Tibial artery (tissue), 4 donors: ENCODE measurements around the gene BIRC2.
"Not testable (repeated sequence)": the region's sequence is repeated elsewhere in the genome, so short reads cannot be mapped to it uniquely, and the experiment has no call there.

Experiments
- DNase-seq, 2 donors: peaks; one replicate each; pipeline ENCODE4 v3.0.0-alpha.2; 2019
- H3K27ac ChIP-seq, 2 donors: fragments of 200-600 bp; sonication (generic) in 1 of 2; 1 replicate in 1 of 2; 2 replicates in 1 of 2; pipeline ENCODE4 v1.5.1; 2018 to 2019; ENCODE audit warnings: mild to moderate bottlenecking in 1 of 2
- H3K27me3 ChIP-seq, 2 donors: fragments of 200-600 bp; sonication (generic) in 1 of 2; one replicate each; pipeline versions ENCODE4 v1.5.1 to v1.6.0; 2016 to 2019
- H3K36me3 ChIP-seq, 3 donors: fragments of 200-600 bp; sonication (generic) in 2 of 3; one replicate each; pipeline ENCODE4 v1.5.1; 2016 to 2019; ENCODE audit warnings: mild to moderate bottlenecking in 2 of 3
- H3K4me1 ChIP-seq, 4 donors: fragments of 200-600 bp; sonication (generic) in 2 of 4; 1 replicate in 3 of 4; 2 replicates in 1 of 4; pipeline ENCODE4 v1.5.1; 2016 to 2019
- H3K4me3 ChIP-seq, 2 donors: fragments of 200-600 bp; sonication (generic) in 1 of 2; 1 replicate in 1 of 2; 2 replicates in 1 of 2; pipeline ENCODE4 v1.5.1; 2018 to 2019; ENCODE audit warnings: mild to moderate bottlenecking in 2 of 2
- H3K9me3 ChIP-seq, 3 donors: fragments of 200-600 bp; sonication (generic) in 1 of 3; one replicate each; pipeline ENCODE4 v1.5.1; 2016 to 2019
- CTCF ChIP-seq, 2 experiments: fragments of 200-600 bp in 1 of 2; fragments of 450-650 bp in 1 of 2; IDR thresholded peaks; one replicate each; pipeline ENCODE4 v1.5.1; 2017 to 2019; ENCODE audit warnings: antibody characterized with exemption in 2 of 2, mild to moderate bottlenecking in 1 of 2, moderate library complexity in 1 of 2
- intact Hi-C: fragments of 100-400 bp; cut with DNase I; formaldehyde crosslinking; loops from one replicate; pipeline ENCODE4 v1.15.0; 2023; ENCODE audit warnings: low total_unique reads

Gene BIRC2

GRCh38 chr11:102346748-102347461, at the start of gene BIRC2:
BIRC2 (plus strand) TSS chr11:102347214; CDS start chr11:102349855, 2,641 bp downstream.
- Histone ChIP-seq H3K9me3 (no peaks in the 10 kb centered on the region), H3K4me3 (peak within 1 kb of the TSS; percentile 87 to 89), H3K27ac (peak within 1 kb of the TSS; percentile 98 to 99), H3K36me3 (peaks cover 0 to 9% (median 7%) of the 10 kb centered on the region in 3 donors), H3K4me1 (peaks cover 0 to 37% (median 12%) of the 10 kb centered on the region in 4 donors), H3K27me3 (no peaks in the 10 kb centered on the region)
- peak; percentile 93 to 96 for DNase-seq
- peak; percentile 74 to 79 for TF ChIP-seq CTCF (IDR thresholded peaks at IDR 0.05)
- intact Hi-C loops: loop anchor here (5.0 to 10.0 kb wide), 2 partner anchors 265 to 432 kb away; partner anchors contain the start of genes ANGPTL5 and CEP126

- H3K4me1 ChIP-seq, DNase-seq, H3K27ac ChIP-seq, intact Hi-C loops, H3K36me3 ChIP-seq, H3K27me3 ChIP-seq, H3K4me3 ChIP-seq: not testable (repeated sequence)
- H3K9me3 ChIP-seq: peaks cover 0 to 16% (median 5%) of the 10 kb centered on the region in 3 donors
Measured at GRCh38 chr11:102300837-102301236, 46.2 kb upstream of the BIRC2 start.

- no peak overlapping the region for H3K27ac ChIP-seq
- H3K9me3 ChIP-seq: peaks cover 0 to 16% (median 5%) of the 10 kb centered on the region in 3 donors
- H3K27me3 ChIP-seq: no peaks in the 10 kb centered on the region
- DNase-seq: no peak
- H3K4me1 ChIP-seq: no peaks in the 10 kb centered on the region
- intact Hi-C loops: no loop called here
- no peak for TF ChIP-seq CTCF (IDR thresholded peaks at IDR 0.05)
- H3K36me3 ChIP-seq: no peaks in the 10 kb centered on the region
- H3K4me3 ChIP-seq: no peak overlapping the region
Measured at GRCh38 chr11:102302241-102302640, 44.8 kb upstream of the BIRC2 start.

- peaks cover 0 to 16% (median 5%) of the 10 kb centered on the region in 3 donors for H3K9me3 ChIP-seq
- H3K4me1 ChIP-seq: no peaks in the 10 kb centered on the region
- H3K27ac ChIP-seq: no peak overlapping the region
- no peaks in the 10 kb centered on the region for H3K27me3 ChIP-seq
- TF ChIP-seq CTCF (IDR thresholded peaks at IDR 0.05): no peak
- H3K36me3 ChIP-seq: no peaks in the 10 kb centered on the region
- no peak overlapping the region for H3K4me3 ChIP-seq
- no peak for DNase-seq
- intact Hi-C loops: no loop called here
Measured at GRCh38 chr11:102304686-102305085, 42.3 kb upstream of the BIRC2 start.

GRCh38 chr11:102305352-102306047, 41.5 kb upstream of the BIRC2 start:
- intact Hi-C loops: no loop called here
- H3K36me3 ChIP-seq: no peaks in the 10 kb centered on the region
- H3K4me3 ChIP-seq: no peak overlapping the region
- no peaks in the 10 kb centered on the region for H3K4me1 ChIP-seq
- no peak for TF ChIP-seq CTCF (IDR thresholded peaks at IDR 0.05)
- H3K27me3 ChIP-seq: no peaks in the 10 kb centered on the region
- DNase-seq: no peak
- peaks cover 0 to 16% (median 5%) of the 10 kb centered on the region in 3 donors for H3K9me3 ChIP-seq
- H3K27ac ChIP-seq: no peak overlapping the region

GRCh38 chr11:102306048-102306597, 40.9 kb upstream of the BIRC2 start:
- Histone ChIP-seq H3K36me3 (no peaks in the 10 kb centered on the region), H3K4me1 (no peaks in the 10 kb centered on the region), H3K27ac (no peak overlapping the region), H3K4me3 (no peak overlapping the region), H3K27me3 (no peaks in the 10 kb centered on the region), H3K9me3 (peaks cover 0 to 16% (median 5%) of the 10 kb centered on the region in 3 donors)
- no peak for TF ChIP-seq CTCF (IDR thresholded peaks at IDR 0.05)
- intact Hi-C loops: no loop called here
- DNase-seq: no peak
